Large intestine (tissue), 3 donors: ENCODE data around the gene RPL6. TPM values are rescaled to one million over a fixed set of nuclear protein-coding genes. Genes with fewer than 3 reads are reported as not detected.

Experiments
- DNase-seq, 2 donors: peaks; one replicate each; pipeline versions ENCODE4 v3.0.0 to v3.0.0-alpha.2; 2013
- H3K27ac ChIP-seq: one replicate; pipeline ENCODE4 v1.5.1; 2013; ENCODE audit warnings: low read length
- H3K27me3 ChIP-seq: 2 replicates; pipeline ENCODE4 v1.6.1; 2013; ENCODE audit warnings: low read length; ENCODE audit not compliant: control insufficient read depth, insufficient read depth
- H3K36me3 ChIP-seq: 2 replicates; pipeline ENCODE4 v1.6.1; 2013; ENCODE audit warnings: low read length; ENCODE audit not compliant: control insufficient read depth, insufficient read depth
- H3K4me1 ChIP-seq: one replicate; pipeline ENCODE4 v1.6.1; 2013; ENCODE audit warnings: low read length; ENCODE audit not compliant: control insufficient read depth, insufficient read depth
- H3K4me3 ChIP-seq: one replicate; pipeline ENCODE4 v1.5.1; 2013; ENCODE audit warnings: low read length
- H3K9me3 ChIP-seq: one replicate; pipeline ENCODE4 v1.6.1; 2013; ENCODE audit warnings: mild to moderate bottlenecking, low read depth, low read length, moderate library complexity; ENCODE audit not compliant: control insufficient read depth
- WGBS: methylation state at CpG from one replicate; pipeline ENCODE4 v1.1.5; 2013; ENCODE audit warnings: low lambda C conversion rate; ENCODE audit not compliant: insufficient coverage; 5-methylcytosine and 5-hydroxymethylcytosine counted together
- polyA plus RNA-seq: library from polyadenylated mRNA; unstranded; fragments of 120-200 nt; gene quantifications from one replicate; pipeline ENCODE4 v1.2.1, GENCODE V29; 2013

Gene RPL6
- polyA plus RNA-seq, 1 donor, result 2,028 TPM

- Histone ChIP-seq H3K27me3 (no peaks in the 10 kb centered on the region), H3K36me3 (no peaks in the 10 kb centered on the region), H3K4me1 (no peaks in the 10 kb centered on the region), H3K9me3 (no peaks in the 10 kb centered on the region), H3K4me3 (no peak overlapping the region), H3K27ac (no peak overlapping the region)
- DNase-seq, result no peak
- 100% methylated on average over 1 of the region's 4 CpGs for WGBS
Observed at GRCh38 chr12:112361271-112361670, 48.1 kb downstream of the RPL6 start.

GRCh38 chr12:112359290-112359689, 50.1 kb downstream of the RPL6 start:
- no peak overlapping the region for H3K4me3 ChIP-seq
- no peaks in the 10 kb centered on the region for H3K9me3 ChIP-seq
- H3K27me3 ChIP-seq, result no peaks in the 10 kb centered on the region
- no CpG with 5 or more reads among the region's 4 CpGs for WGBS
- H3K27ac ChIP-seq, result no peak overlapping the region
- no peak for DNase-seq
- H3K4me1 ChIP-seq, result no peaks in the 10 kb centered on the region
- no peaks in the 10 kb centered on the region for H3K36me3 ChIP-seq

DNA sequence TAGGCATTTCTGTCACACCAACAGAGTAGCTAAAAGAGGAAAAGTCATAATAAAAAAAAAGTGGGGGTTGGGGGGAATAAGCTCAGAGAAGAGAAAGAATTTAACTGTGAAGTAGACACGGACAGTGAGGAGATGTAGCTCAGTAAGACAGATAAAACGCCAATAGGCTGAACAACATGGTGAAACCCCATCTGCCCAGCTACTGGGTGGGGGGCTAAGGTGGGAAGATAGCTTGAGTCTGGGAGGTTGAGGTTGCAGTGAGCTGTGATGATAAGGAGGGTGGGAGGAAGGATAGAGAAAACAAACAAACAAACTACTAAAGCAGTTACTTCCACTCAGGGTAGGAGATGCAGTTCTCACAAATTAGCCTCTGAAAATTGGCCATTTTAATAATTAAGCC, 52.2 kb downstream of the RPL6 start:
- Histone ChIP-seq H3K9me3 (no peaks in the 10 kb centered on the region), H3K36me3 (no peaks in the 10 kb centered on the region), H3K4me3 (no peak overlapping the region), H3K27ac (no peak overlapping the region), H3K4me1 (no peaks in the 10 kb centered on the region), H3K27me3 (no peaks in the 10 kb centered on the region)
- no peak for DNase-seq
- WGBS, result 80% methylated on average over 1 of the region's 2 CpGs

Other genes with a start within 250 kb of the RPL6 start
- gene HECTD4, start 27.2 kb downstream of the RPL6 start, polyA plus RNA-seq, result 38.1 TPM
- 58.1 TPM for gene PTPN11, start 9.3 kb upstream of the RPL6 start, polyA plus RNA-seq